ENCODE measurements around the gene RPL32. TPM values are rescaled to one million over a fixed set of nuclear protein-coding genes. Genes with fewer than 3 reads are reported as not detected.

Gene RPL32
- total and polyA plus RNA-seq, 9 of the 15 experiments (the other 6 are each of a cell fraction or from before 2014, with no cell fraction given), result 2,738 to 6,200 (median 4,286) TPM

GRCh38 chr3:12841149-12841969, at the start of gene RPL32 (continued):
- TF ChIP-seq, protein P1, sequence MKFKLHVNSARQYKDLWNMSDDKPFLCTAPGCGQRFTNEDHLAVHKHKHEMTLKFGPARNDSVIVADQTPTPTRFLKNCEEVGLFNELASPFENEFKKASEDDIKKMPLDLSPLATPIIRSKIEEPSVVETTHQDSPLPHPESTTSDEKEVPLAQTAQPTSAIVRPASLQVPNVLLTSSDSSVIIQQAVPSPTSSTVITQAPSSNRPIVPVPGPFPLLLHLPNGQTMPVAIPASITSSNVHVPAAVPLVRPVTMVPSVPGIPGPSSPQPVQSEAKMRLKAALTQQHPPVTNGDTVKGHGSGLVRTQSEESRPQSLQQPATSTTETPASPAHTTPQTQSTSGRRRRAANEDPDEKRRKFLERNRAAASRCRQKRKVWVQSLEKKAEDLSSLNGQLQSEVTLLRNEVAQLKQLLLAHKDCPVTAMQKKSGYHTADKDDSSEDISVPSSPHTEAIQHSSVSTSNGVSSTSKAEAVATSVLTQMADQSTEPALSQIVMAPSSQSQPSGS (CRISPR knock-in tag; IDR thresholded peaks at IDR 0.05), result no peak
- TF ChIP-seq ZNF644 (tag; IDR thresholded peaks at IDR 0.05; ENCODE audit: low read depth), result peak; percentile 73; the same call in 1 of the 2 replicates
- peak; percentile 98 for TF ChIP-seq GTF2E2 (tag; IDR thresholded peaks at IDR 0.05)
- 0 out of 2 replicates have a peak, but pooled peaks have one; percentile 9 for TF ChIP-seq ZNF23 (CRISPR knock-in tag; IDR thresholded peaks at IDR 0.05)
- peak; percentile 62 to 91 (median 81) for TF ChIP-seq YY1 (IDR thresholded peaks at IDR 0.05; ENCODE audit: borderline replicate concordance in 1 of 3, control insufficient read depth in 1 of 3, extremely low read depth in 1 of 3, insufficient read depth in 3 of 3, insufficient read length in 1 of 3, insufficient replicate concordance in 2 of 3, low read depth in 1 of 3, low read length in 2 of 3)
- TF ChIP-seq ZNF695 (CRISPR knock-in tag; IDR thresholded peaks at IDR 0.05), result no peak
- TF ChIP-seq ZNF133 (CRISPR knock-in tag; IDR thresholded peaks at IDR 0.05), result no peak
- peak; percentile 53; the same call in 1 of the 2 replicates for TF ChIP-seq LEF1 (IDR thresholded peaks at IDR 0.05)
- no peak for TF ChIP-seq ZNF274 (IDR thresholded peaks at IDR 0.05; ENCODE audit: borderline replicate concordance, low read depth, low read length)
- no peak for TF ChIP-seq MED1 (CRISPR knock-in tag; IDR thresholded peaks at IDR 0.05; ENCODE audit: borderline replicate concordance)
- no peak for TF ChIP-seq NCOA6 (IDR thresholded peaks at IDR 0.05)
- TF ChIP-seq PCBP2 (IDR thresholded peaks at IDR 0.05; ENCODE audit: low read depth, low read length, poor library complexity, severe bottlenecking), result no peak
- no peak for TF ChIP-seq ZNF436 (CRISPR knock-in tag; IDR thresholded peaks at IDR 0.05)
- no peak; the same call in 1 of the 2 replicates for TF ChIP-seq FOXJ2 (tag; IDR thresholded peaks at IDR 0.05)
- TF ChIP-seq KDM2B (CRISPR knock-in tag; IDR thresholded peaks at IDR 0.05), result no peak
- TF ChIP-seq, protein P2, sequence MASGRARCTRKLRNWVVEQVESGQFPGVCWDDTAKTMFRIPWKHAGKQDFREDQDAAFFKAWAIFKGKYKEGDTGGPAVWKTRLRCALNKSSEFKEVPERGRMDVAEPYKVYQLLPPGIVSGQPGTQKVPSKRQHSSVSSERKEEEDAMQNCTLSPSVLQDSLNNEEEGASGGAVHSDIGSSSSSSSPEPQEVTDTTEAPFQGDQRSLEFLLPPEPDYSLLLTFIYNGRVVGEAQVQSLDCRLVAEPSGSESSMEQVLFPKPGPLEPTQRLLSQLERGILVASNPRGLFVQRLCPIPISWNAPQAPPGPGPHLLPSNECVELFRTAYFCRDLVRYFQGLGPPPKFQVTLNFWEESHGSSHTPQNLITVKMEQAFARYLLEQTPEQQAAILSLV (tag; IDR thresholded peaks at IDR 0.05), result no peak
- TF ChIP-seq, protein P3, sequence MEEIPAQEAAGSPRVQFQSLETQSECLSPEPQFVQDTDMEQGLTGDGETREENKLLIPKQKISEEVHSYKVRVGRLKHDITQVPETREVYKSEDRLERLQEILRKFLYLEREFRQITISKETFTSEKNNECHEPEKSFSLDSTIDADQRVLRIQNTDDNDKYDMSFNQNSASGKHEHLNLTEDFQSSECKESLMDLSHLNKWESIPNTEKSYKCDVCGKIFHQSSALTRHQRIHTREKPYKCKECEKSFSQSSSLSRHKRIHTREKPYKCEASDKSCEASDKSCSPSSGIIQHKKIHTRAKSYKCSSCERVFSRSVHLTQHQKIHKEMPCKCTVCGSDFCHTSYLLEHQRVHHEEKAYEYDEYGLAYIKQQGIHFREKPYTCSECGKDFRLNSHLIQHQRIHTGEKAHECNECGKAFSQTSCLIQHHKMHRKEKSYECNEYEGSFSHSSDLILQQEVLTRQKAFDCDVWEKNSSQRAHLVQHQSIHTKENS (CRISPR knock-in tag; IDR thresholded peaks at IDR 0.05), result no peak
- no peak for TF ChIP-seq MECOM (CRISPR knock-in tag; IDR thresholded peaks at IDR 0.05)
- TF ChIP-seq ZBTB5 (IDR thresholded peaks at IDR 0.05), result no peak
- TF ChIP-seq MAZ (CRISPR knock-in tag; conservative IDR thresholded peaks at IDR 0.05 in 1 of 2, IDR thresholded peaks at IDR 0.05 in 1 of 2), result peak; percentile 25 to 71; a peak in 3 of 4 replicates
- peak; percentile 100 for TF ChIP-seq NFIC (IDR thresholded peaks at IDR 0.05)
